DLD1 (cell line): Measurements from ENCODE around the gene MBD3L2.
"Not testable (repeated sequence)": the region's sequence is repeated elsewhere in the genome, so short reads cannot be mapped to it uniquely, and the experiment has no call there.

Source experiments
- in situ Hi-C: cut with HindIII; loops from 2 replicates; pipeline ENCODE4 v1.10.0; 2017; ENCODE audit warnings: low sequenced_read_pairs

Gene MBD3L2

GRCh38 chr19:7049021-7049420 lies at the start of gene MBD3L2:
Gene MBD3L2, plus strand, starts transcription at chr19:7049321. Its CDS starts 53 bp downstream, at chr19:7049374.
- in situ Hi-C loops: not testable (repeated sequence)

- in situ Hi-C loops: no loop called here
Measured at GRCh38 chr19:6999933-7000332, 49.2 kb upstream of the MBD3L2 start.

- in situ Hi-C loops: no loop called here
Measured at GRCh38 chr19:7000333-7000732, 48.8 kb upstream of the MBD3L2 start.

- in situ Hi-C loops: no loop called here
Measured at GRCh38 chr19:7000816-7001215, 48.3 kb upstream of the MBD3L2 start.

GRCh38 chr19:7004313-7004931 lies 44.7 kb upstream of the MBD3L2 start:
- in situ Hi-C loops: no loop called here

GRCh38 chr19:7006135-7006704 lies 42.9 kb upstream of the MBD3L2 start:
- in situ Hi-C loops: no loop called here

GRCh38 chr19:7007859-7008258 lies 41.3 kb upstream of the MBD3L2 start:
- in situ Hi-C loops: no loop called here

- in situ Hi-C loops: no loop called here
Measured at GRCh38 chr19:7010722-7011593, 38.2 kb upstream of the MBD3L2 start.

GRCh38 chr19:7013678-7014077 lies 35.4 kb upstream of the MBD3L2 start:
- in situ Hi-C loops: no loop called here

- in situ Hi-C loops: no loop called here
Measured at GRCh38 chr19:7018828-7019227, 30.3 kb upstream of the MBD3L2 start.

- in situ Hi-C loops: not testable (repeated sequence)
Measured at GRCh38 chr19:7021331-7021730, 27.8 kb upstream of the MBD3L2 start, which contains the start of gene MBD3L2B. Gene MBD3L2B, minus strand, starts transcription at chr19:7021431. Its CDS starts 34 bp downstream, at chr19:7021397.

- in situ Hi-C loops: not testable (repeated sequence)
Measured at GRCh38 chr19:7028790-7029189, 20.3 kb upstream of the MBD3L2 start.

GRCh38 chr19:7030278-7030677 lies 18.8 kb upstream of the MBD3L2 start, which contains the start of gene MBD3L5:
Gene MBD3L5, plus strand, starts transcription at chr19:7030578. Its CDS starts 34 bp downstream, at chr19:7030612.
- in situ Hi-C loops: not testable (repeated sequence)

GRCh38 chr19:7040079-7040478 lies 9.0 kb upstream of the MBD3L2 start, which contains the start of gene MBD3L4:
Gene MBD3L4, minus strand, starts transcription at chr19:7040179. Its CDS starts 35 bp downstream, at chr19:7040144.
- in situ Hi-C loops: not testable (repeated sequence)

GRCh38 chr19:7041563-7041962 lies 7.6 kb upstream of the MBD3L2 start:
- in situ Hi-C loops: not testable (repeated sequence)

- in situ Hi-C loops: not testable (repeated sequence)
Measured at GRCh38 chr19:7051421-7051820, 2.3 kb downstream of the MBD3L2 start.

- in situ Hi-C loops: not testable (repeated sequence)
Measured at GRCh38 chr19:7052896-7053295, 3.8 kb downstream of the MBD3L2 start.

- in situ Hi-C loops: not testable (repeated sequence)
Measured at GRCh38 chr19:7054635-7055368, 5.7 kb downstream of the MBD3L2 start.

GRCh38 chr19:7055679-7056078 lies 6.6 kb downstream of the MBD3L2 start:
- in situ Hi-C loops: not testable (repeated sequence)

- in situ Hi-C loops: not testable (repeated sequence)
Measured at GRCh38 chr19:7056371-7056770, 7.2 kb downstream of the MBD3L2 start.

- in situ Hi-C loops: not testable (repeated sequence)
Measured at GRCh38 chr19:7058576-7058975, 9.5 kb downstream of the MBD3L2 start, which contains the start of gene MBD3L3. Gene MBD3L3, minus strand, starts transcription at chr19:7058676. Its CDS starts 71 bp downstream, at chr19:7058605.
